Esophagus muscularis mucosa (tissue), 3 donors: ENCODE measurements around the gene GRIN2D.

Experiments
- CTCF ChIP-seq, 3 experiments: fragments of 200-600 bp in 2 of 3; fragments of 450-650 bp in 1 of 3; sonication (generic) in 2 of 3; IDR thresholded peaks; one replicate each; pipeline ENCODE4 v1.5.1; 2017 to 2019; ENCODE audit warnings: antibody characterized with exemption in 3 of 3, mild to moderate bottlenecking in 2 of 3, moderate library complexity in 1 of 3
- POLR2A ChIP-seq: fragments of 450-650 bp; IDR thresholded peaks from one replicate; pipeline ENCODE4 v1.6.1; 2017; ENCODE audit warnings: antibody characterized with exemption, moderate library complexity, mild to moderate bottlenecking, low read depth
- POLR2AphosphoS5 ChIP-seq, 2 donors: sonication (generic); formaldehyde crosslinking; IDR thresholded peaks; one replicate each; pipeline ENCODE4 v1.6.1; 2017; ENCODE audit warnings: antibody characterized with exemption in 2 of 2

DNA sequence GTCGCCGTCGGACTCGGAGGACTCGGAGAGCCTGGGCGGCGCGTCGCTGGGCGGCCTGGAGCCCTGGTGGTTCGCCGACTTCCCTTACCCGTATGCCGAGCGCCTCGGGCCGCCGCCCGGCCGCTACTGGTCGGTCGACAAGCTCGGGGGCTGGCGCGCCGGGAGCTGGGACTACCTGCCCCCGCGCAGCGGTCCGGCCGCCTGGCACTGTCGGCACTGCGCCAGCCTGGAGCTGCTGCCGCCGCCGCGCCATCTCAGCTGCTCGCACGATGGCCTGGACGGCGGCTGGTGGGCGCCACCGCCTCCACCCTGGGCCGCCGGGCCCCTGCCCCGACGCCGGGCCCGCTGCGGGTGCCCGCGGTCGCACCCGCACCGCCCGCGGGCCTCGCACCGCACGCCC is 49.8 kb downstream of the GRIN2D start:
- no peak for TF ChIP-seq CTCF (IDR thresholded peaks at IDR 0.05)
- TF ChIP-seq POLR2AphosphoS5 (IDR thresholded peaks at IDR 0.05): no peak
- no peak for TF ChIP-seq POLR2A
